Measurements from ENCODE around the gene TTLL9. TPM values are rescaled to one million over a fixed set of nuclear protein-coding genes. Genes with fewer than 3 reads are reported as not detected.
A peak's percentile ranks its signal among the peaks of the same experiment; 100 is the strongest.
"Not testable (repeated sequence)": the region's sequence is repeated elsewhere in the genome, so short reads cannot be mapped to it uniquely, and the experiment has no call there.

Gene TTLL9
- total and polyA plus RNA-seq, 2 of the 13 experiments (the other 11 are each of a cell fraction or from before 2014, with no cell fraction given): not detected

DNA sequence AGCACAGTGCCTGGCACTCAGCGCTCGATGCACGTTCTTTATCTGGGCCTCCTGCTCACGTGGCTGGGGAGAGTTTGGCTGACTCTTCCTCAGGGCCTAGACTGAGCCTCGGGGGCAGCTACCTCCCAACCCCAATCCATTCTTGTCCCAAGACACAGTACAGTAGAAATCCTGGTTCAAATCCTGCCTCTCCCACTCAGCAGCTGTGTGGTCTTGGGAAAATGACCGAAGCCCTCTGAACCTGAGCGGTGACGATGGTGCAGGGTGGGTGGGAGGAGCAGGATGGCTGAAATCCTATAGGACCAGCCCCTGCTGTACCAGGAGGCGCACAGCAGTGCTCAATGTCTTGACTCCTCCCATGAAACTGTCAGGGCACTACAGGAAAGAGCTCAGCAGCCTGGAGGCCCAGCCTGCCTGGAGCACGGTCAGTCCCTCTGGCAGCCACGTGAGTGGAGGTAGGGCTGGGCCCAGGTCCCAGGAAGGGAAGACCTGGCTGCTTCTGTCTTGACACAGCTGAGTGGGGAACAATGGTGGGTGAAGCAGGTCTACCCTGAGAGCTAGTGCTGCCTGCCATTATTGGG is 49.9 kb downstream of the TTLL9 start:
- Histone ChIP-seq H3K4me2 (ENCODE audit: low read depth, low read length) (no peak overlapping the region), H3K36me3 (replicated peaks in 1 of 2; ENCODE audit: control insufficient read depth in 1 of 2, insufficient read depth in 2 of 2, low read length in 2 of 2) (no peaks in the 10 kb centered on the region), H3K4me1 (ENCODE audit: insufficient read depth, low read length) (no peaks in the 10 kb centered on the region), H3K9ac (ENCODE audit: insufficient read depth, low read depth, low read length) (no peak overlapping the region), H3K4me3 (replicated peaks in 1 of 3; ENCODE audit: insufficient read depth in 1 of 3, low read depth in 2 of 3, low read length in 3 of 3) (no peak overlapping the region), H3K79me2 (ENCODE audit: insufficient read depth, low read length) (no peaks in the 10 kb centered on the region), H3K27ac (ENCODE audit: extremely low read length, insufficient read depth, low read length) (no peak overlapping the region), H3K27me3 (ENCODE audit: control insufficient read depth in 1 of 2, insufficient read depth in 2 of 2, low read length in 2 of 2) (peaks cover 6 to 67% of the 10 kb centered on the region in 2 experiments), H2AFZ (ENCODE audit: low read length) (no peak overlapping the region), H4K20me1 (ENCODE audit: insufficient read depth, low read length) (no peaks in the 10 kb centered on the region), H3K9me3 (ENCODE audit: low read length) (no peaks in the 10 kb centered on the region)
- intact Hi-C loops (cut with micrococcal nuclease; ENCODE audit: unreplicated experiment): no loop called here
- ATAC-seq (peak; percentile 32; the same call in 2 of the 3 replicates), DNase-seq (ENCODE audit: low spot score) (no peak), FAIRE-seq (no peak)
- ChIA-PET CTCF (ENCODE audit: low intra/inter-chr PET ratio, low total read pairs) (no interaction called here), POLR2A (no interaction called here)
- WGBS (ENCODE audit: low lambda C conversion rate): 22% methylated on average over 10 of the region's 11 CpGs
- TF ChIP-seq SP2 (CRISPR knock-in tag; IDR thresholded peaks at IDR 0.05) (0 out of 2 replicates have a peak, but pooled peaks have one; percentile 7), SALL1 (CRISPR knock-in tag; IDR thresholded peaks at IDR 0.05) (peak; percentile 14; the same call in 1 of the 2 replicates), SOX13 (IDR thresholded peaks at IDR 0.05) (no peak), SOX13 (CRISPR knock-in tag; conservative IDR thresholded peaks at IDR 0.05 in 1 of 2, IDR thresholded peaks at IDR 0.05 in 1 of 2) (no peak), ZNF768 (CRISPR knock-in tag; IDR thresholded peaks at IDR 0.05) (peak; percentile 88), SKI (IDR thresholded peaks at IDR 0.05; ENCODE audit: partially characterized antibody) (no peak), ZNF263 (CRISPR knock-in tag; IDR thresholded peaks at IDR 0.05) (0 out of 2 replicates have a peak, but pooled peaks have one; percentile 38)
- in situ Hi-C loops (cut with HindIII; ENCODE audit: extremely low pct_ligation_motif_present, low pct_unique_long_range_greater_than_20kb): no loop called here
- BruUV-seq (replicated peaks): no TSS peak

DNA sequence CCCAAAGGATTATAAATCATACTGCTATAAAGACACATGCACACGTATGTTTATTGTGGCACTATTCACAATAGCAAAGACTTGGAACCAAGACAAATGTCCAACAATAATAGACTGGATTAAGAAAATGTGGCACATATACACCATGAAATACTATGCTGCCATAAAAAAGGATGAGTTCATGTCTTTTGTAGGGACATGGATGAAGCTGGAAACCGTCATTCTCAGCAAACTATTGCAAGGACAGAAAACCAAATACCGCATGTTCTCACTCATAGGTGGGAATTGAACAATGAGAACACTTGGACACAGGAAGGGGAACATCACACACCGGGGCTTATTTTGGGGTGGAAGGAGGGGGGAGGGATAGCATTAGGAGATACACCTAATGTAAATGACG is 51.0 kb downstream of the TTLL9 start:
- in situ Hi-C loops (cut with HindIII; ENCODE audit: extremely low pct_ligation_motif_present, low pct_unique_long_range_greater_than_20kb); H3K9ac ChIP-seq (ENCODE audit: insufficient read depth, low read depth, low read length); H3K9me3 ChIP-seq (ENCODE audit: low read length); POLR2A ChIA-PET; CTCF ChIA-PET (ENCODE audit: low intra/inter-chr PET ratio, low total read pairs); BruUV-seq (replicated peaks); H4K20me1 ChIP-seq (ENCODE audit: insufficient read depth, low read length); H3K36me3 ChIP-seq (replicated peaks in 1 of 2; ENCODE audit: control insufficient read depth in 1 of 2, insufficient read depth in 2 of 2, low read length in 2 of 2); H3K79me2 ChIP-seq (ENCODE audit: insufficient read depth, low read length); H2AFZ ChIP-seq (ENCODE audit: low read length); intact Hi-C loops (cut with micrococcal nuclease; ENCODE audit: unreplicated experiment); ATAC-seq; DNase-seq (ENCODE audit: low spot score); H3K4me2 ChIP-seq (ENCODE audit: low read depth, low read length); FAIRE-seq; H3K27ac ChIP-seq (ENCODE audit: extremely low read length, insufficient read depth, low read length); H3K4me1 ChIP-seq (ENCODE audit: insufficient read depth, low read length); H3K4me3 ChIP-seq (replicated peaks in 1 of 3; ENCODE audit: insufficient read depth in 1 of 3, low read depth in 2 of 3, low read length in 3 of 3): not testable (repeated sequence)
- TF ChIP-seq, protein P1, sequence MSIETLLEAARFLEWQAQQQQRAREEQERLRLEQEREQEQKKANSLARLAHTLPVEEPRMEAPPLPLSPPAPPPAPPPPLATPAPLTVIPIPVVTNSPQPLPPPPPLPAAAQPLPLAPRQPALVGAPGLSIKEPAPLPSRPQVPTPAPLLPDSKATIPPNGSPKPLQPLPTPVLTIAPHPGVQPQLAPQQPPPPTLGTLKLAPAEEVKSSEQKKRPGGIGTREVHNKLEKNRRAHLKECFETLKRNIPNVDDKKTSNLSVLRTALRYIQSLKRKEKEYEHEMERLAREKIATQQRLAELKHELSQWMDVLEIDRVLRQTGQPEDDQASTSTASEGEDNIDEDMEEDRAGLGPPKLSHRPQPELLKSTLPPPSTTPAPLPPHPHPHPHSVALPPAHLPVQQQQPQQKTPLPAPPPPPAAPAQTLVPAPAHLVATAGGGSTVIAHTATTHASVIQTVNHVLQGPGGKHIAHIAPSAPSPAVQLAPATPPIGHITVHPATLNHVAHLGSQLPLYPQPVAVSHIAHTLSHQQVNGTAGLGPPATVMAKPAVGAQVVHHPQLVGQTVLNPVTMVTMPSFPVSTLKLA (IDR thresholded peaks at IDR 0.05): 0 out of 2 replicates have a peak, but pooled peaks have one; percentile 2
- peaks cover 6 to 64% of the 10 kb centered on the region in 2 experiments for H3K27me3 ChIP-seq (ENCODE audit: control insufficient read depth in 1 of 2, insufficient read depth in 2 of 2, low read length in 2 of 2)
- WGBS (ENCODE audit: low lambda C conversion rate): 31% methylated on average over 5 of the region's 5 CpGs

All from HepG2 (cell line).